DMS114 treated with DMSO at 0.1 percent for 48 hours (cell line): ENCODE measurements around the gene SPEF1.

Source experiments
- DNase-seq: peaks from one replicate; lab custom pipeline; 2025; ENCODE audit not compliant: unreplicated experiment; lab: John Stamatoyannopoulos, UW

SPEF1 gene

DNA sequence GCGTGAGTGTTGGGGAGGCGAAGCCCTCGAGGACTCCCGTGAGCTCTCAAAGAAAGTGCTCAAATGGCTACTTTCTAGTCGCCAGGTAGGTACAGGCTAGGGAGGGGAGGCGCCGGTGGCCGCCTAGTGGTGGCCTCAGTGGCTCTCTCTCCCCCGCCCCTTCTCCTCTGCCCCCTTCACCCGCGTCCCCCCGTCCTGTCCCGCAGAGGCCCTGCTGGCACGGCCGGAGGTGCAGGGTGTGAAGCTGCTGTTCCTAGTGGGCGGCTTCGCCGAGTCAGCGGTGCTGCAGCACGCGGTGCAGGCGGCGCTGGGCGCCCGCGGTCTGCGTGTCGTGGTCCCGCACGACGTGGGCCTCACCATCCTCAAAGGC is 30.0 kb downstream of the SPEF1 start:
- DNase-seq: no peak

DNA sequence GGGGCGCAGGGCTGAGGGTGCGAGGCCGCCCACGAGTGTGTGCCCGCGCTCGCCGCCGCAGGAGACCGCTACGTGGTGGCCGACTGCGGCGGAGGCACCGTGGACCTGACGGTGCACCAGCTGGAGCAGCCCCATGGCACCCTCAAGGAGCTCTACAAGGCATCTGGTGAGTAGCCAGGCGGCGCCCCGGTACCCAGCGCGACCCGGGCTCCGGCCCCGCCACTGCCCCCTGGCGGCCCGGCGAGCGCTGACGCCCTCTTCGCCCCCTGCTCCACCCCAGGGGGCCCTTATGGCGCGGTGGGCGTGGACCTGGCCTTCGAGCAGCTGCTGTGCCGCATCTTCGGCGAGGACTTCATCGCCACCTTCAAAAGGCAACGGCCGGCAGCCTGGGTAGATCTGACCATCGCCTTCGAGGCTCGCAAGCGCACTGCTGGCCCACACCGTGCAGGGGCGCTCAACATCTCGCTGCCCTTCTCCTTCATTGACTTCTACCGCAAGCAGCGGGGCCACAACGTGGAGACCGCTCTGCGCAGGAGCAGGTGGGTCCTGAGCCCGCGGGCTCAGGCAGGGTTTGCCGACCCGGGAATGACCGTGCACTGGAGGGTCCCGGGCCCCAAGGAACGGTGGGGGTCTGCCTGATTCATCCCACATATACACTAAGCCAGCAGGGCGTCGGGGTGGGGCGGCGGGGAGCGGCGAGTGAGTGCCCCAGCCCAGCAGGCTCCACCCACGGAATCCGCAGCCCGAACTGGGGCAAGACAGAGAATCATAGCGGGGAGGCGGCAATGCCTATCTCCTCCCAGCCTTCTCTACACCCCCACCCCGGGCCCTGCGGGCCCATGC is 31.3 kb downstream of the SPEF1 start:
- no peak for DNase-seq

DNA sequence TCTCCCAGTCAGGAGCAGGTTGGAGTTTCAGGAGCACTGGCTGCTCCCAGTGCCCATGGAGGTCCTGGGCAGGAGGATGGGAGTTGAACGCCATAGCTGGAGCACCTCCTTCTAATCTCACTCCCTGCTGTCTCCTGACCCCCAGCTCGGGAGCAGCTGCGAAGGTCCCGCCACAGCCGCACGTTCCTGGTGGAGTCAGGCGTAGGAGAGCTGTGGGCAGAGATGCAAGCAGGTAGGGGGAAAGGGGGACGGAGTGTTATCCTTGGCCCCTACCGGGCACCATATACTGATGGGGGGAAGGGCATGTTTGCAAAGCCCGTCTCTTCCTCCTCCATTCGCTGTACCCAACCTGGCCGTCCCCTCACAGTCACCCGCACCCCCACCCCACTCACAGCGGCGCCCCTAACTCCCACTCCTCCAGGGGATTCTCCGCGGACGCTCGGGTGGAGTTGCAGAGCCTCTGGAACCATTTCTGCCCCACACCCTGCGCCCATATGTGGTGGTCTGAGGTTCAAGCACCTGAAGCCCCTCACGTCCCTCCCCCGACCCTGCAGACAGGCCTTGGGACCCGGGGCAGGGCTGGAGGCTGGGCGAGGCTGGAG is 32.1 kb downstream of the SPEF1 start:
- DNase-seq: no peak

DNA sequence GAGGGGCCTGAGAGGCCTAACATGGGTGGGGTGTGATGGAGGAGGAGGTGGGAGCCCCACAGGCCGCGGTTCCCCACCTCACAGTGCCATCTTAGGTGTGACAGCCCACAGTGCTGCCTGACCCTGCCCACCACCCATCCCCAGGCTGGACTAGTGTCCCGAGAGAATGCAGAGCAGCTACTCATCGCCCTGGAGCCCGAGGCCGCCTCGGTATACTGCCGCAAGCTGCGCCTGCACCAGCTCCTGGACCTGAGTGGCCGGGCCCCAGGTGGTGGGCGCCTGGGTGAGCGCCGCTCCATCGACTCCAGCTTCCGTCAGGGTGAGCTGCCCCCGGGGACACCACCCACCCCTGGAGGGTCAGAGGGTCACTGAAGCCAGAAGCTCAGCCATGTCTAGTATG is 33.2 kb downstream of the SPEF1 start:
- no peak for DNase-seq

DNA sequence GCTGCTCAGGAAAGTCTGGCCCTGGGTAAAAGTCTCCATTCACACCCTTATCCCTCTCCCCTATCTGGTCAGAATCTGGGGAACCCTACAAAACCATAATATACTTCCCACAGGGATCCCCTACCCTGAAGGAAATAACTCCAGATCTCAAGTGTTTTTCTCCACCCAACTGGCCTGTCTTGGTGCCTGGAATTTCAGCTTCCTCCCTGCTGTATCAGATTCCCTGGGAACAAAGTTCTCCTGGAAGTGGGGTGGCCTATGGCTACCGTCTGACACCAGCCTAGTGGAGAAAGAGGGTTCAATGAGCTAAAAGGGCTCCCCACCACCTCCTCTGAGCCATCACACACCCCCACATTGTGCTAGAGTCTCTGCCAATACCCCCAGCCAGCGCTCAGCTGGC is 33.8 kb downstream of the SPEF1 start:
- DNase-seq: no peak

DNA sequence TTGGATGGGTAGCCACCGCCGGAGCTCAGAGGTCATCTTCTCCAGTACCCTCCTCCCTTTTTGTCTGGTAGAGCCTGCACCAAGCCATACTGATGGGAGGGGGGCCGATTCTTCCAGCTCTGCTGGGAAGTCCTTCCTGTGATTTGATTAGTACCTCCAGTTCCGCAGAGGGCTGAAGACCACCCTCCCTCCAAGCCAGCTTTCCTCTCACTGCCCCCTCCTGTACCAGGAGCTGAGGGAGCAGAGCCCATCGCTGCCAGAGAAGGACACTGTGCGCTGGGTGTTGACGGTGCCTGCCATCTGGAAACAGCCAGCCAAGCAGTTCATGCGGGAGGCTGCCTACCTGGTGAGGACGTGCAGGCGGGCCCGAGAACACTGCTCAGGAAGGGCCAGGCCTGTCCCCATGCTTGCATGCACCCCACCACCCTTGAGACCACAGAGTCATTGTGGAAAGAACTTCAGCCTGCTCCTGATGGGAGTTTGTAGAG is 35.5 kb downstream of the SPEF1 start:
- DNase-seq: no peak

DNA sequence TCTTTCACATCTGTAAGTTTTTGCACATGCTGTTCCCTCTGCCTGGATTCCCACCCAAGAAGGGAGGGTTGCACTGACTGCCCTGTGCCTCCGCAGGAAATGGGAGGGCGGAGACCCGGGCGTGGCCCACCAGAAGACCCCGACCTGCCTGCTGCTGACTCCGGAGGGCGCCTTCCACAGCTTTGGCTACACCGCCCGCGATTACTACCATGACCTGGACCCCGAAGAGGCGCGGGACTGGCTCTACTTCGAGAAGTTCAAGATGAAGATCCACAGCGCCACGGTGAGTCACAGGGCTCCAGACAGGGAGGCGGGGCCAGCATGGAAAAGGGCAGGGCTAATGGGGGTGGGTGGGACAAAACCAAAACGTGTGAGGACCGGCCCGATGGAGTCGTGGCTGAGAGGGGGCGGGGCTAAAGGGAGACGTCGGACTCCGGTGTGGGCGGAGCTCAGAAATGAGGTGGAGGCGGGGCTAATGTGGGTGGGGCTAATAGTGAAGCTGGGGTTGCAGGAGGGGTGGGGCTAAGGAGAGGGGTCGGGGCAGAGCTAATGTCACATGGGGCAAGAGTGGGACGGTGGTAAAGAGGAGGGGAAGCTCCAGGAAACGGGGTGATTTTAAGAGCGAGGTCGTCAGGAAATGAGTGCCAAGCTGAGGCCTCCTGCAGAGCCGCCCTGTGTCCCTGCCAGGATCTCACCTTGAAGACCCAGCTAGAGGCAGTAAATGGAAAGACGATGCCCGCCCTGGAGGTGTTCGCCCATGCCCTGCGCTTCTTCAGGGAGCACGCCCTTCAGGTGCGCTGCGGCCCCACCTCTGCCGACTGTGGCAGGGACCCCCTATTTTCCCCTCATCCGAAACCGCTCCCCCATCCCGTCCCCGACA is 36.2 kb downstream of the SPEF1 start:
- peak; percentile 61 for DNase-seq

DNA sequence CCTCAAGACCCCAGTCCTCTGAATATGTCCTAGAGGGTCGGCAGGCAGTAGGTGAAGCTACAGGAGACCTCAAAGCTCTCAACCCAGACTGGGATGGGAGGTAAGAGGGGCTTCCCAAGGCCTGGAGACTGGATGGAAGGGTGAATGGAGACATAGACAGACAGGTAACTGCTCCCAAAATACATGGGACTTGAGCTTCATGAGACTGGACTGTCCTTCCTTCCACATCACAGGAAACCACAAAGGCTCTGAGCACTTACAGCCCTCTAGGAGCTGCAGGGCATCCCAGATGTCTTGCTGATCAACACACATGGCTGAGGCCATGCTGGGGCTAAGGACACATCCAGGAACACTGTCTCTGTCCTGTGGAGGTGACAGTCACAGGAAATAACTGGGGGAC is 37.2 kb downstream of the SPEF1 start:
- DNase-seq: no peak

DNA sequence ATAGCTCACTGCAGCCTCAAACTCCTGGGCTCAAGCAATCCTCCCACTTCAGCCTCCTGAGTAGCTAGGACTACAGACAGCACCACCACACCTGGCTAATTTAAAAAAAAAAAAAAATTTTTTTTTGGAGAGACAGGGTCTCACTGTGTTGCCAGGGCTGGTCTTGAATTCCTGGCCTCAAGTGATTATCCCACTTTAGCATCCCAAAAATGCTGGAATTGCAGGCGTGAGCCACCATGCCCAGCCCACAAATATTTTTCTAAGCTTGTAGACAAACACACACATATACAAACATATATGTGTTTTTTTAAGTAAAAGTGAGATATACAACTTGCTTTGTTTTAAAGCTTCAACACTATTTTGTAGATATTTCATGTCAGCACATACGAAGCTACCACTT is 38.0 kb downstream of the SPEF1 start:
- no peak for DNase-seq

DNA sequence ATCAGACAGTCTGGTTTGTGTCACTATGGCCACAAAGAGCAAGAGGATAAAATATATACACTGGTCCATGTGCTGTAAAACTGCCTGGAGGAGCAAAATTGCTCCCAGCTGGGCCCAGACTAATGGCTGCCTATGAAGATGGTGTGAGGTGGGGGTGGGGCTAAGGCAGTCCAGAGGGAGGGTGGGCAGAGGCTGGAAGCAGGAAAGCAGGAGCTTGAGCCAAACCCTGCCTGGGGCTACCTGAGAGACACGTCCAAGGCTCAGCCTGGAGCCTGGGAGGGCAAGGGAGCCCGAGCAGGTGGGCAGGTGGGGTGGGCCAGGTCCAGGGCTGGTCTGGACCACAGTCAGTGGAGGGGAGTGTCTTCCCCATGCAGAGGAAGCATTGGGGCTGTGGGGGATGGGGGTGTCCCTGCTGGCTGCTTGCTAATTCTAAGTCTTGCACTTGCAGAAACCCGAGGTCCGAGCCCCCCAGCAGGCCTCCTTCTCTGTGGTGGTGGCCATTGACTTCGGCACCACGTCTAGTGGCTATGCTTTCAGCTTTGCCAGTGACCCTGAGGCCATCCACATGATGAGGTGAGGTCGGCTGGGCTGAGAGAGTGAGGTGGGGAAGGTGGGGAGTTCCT is 39.3 kb downstream of the SPEF1 start:
- DNase-seq: no peak

DNA sequence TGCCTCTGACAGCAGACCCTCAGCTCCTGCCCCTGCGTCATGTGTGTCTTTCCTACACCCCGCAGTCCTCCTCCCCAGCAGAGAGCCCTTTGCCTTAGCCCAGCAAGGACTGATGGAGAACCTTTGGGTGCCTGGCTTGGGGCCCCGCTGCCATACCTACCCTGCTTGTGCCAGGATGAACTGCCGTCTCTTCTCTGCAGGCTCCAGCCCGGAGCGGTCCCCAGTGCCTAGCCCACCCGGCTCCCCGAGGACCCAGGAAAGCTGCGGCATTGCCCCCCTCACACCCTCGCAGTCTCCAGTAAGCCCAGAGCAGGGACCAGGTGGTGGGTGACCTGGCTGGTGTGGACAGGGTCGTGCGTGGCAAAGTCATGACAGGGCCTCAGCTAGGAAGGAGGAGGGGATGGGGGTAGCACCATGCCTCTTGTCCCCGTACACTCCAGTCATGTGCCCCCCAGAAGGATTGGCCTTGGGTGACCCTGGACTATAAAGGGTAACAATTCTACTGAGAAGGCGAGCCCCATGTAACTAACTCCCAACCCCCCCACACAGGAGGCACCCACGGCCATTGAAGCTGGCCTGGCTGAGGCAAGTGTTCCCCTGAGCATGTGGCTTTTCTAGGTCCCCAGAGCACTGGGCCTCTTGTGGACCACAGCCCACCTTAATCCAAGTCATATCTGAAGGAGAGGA is 40.5 kb downstream of the SPEF1 start:
- DNase-seq: no peak

DNA sequence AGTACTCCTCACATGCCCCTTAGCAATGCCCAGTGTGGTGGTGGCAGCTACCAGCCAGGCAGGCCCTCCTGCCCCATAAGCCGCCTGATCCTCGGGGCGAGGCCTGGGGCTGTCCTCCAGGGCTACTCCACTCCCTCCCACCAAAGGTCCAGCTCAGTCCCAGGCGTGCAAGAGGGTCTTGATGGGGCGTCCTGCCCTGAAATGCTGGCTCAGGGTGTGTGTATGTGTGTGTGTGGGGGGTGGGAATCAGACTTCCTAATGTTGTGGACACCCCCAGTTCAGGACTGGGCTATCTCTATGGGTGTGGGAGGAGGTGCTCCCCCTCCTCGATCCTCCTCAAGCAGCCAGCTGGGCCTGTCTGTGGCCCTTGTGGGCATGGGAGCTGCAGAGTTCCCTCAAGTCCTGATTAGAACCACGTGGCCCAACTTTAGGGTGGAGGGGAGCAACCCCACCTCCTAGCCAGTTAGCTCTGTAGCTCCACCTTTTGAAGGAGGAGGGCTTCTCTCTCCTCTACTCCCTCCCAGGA is 41.3 kb downstream of the SPEF1 start:
- no peak for DNase-seq

DNA sequence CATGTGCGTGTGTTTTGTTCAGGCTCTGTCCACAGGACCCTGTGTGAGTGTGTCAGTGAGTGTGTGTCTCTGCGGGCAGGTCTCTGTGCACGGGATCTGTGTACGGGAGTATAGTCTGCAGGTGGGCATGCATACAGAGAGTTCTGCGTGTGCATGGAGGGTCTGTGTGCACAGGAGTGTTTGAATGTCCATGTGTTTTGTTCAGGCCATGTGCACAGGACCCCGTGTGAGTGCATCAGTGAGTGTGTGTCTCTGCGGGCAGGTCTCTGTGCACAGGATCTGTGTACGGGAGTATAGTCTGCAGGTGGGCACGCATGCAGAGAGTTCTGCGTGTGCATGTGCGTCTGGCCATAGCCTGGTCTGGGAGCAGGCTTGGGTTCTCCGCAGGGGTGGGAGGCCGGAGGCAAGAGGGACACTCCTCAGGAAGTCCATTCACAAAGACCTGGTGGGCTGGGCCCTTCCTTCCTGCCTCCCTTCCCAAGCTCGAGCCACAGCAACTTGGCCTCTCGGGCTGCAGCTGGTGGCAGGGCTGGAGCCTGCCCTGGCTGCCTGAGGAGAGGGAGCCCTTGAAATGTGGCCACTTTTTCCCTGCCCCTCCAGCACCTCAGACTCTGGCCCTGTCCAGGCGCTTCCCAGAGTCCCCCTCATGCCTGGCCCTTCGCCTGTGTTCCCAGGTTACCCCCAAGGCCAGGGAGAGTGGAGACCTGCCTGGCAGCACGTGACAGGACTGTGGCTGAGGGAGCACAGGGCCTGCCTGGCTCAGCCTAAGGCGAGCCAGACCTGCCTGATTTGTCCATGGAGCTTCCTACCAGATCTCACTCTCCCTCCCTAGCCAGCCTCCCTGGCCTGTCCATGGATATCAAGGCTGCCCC is 42.0 kb downstream of the SPEF1 start:
- no peak for DNase-seq

DNA sequence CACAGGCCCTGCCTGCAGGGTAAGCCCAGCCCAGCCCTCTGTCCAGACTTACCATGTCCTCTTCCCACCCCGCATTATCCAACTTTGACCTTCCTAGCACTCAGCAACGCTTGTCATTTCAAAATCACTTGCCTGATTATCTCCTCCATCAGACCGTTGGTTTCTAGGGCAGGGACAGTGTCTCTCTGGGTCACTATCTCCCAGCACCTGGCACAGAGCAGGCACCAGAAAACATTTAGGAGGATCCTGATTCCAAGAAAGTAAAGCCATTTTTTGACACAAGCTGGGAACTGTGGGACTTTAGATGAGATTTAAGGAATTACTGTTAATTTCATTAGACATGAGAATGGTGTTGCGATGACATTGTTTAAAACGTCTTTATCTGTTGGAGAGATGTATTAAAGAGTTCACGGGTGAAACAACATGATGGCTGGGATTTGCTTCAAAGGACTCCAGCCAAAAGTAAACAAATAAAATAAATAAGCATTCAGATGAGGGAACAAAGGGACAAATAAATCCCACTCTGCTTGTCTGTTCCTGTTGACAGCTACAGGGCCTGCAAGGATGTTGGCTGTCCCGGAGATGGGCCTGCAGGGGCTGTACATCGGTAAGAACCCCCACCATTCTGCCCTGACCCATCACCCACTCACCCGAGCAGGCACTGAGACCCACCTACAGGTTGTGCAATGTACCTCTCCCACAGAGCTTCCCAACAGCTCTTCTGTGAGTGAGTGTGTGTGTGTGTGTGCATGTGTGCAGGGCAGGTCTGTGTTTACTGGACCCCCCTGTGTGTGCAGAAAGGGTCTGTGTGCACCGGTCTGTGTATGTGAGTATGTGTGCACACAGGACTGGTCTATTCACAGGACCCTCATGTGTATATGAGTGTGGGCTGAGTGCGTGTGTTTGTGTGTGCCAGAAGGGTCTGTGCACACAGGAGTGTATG is 42.9 kb downstream of the SPEF1 start:
- DNase-seq: no peak

DNA sequence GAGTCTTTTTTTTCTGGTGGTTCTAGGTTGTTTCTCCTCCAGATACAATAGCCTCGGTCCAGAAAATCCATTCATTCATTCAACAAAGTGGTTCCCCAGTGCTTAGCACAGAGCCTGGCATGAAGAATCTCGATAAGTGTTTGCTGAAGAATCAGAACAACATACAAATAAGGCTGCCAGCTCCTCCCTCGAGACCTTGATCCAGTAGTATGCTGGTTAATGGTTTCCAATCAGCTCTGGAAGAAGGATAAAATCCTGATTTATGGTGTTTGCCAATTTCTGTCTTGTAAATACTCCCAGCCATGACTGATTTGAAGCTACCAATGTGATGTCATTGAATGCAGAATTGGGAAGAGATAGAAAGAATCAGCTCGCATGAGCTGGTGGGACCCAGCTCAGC is 45.5 kb downstream of the SPEF1 start:
- DNase-seq: no peak

DNA sequence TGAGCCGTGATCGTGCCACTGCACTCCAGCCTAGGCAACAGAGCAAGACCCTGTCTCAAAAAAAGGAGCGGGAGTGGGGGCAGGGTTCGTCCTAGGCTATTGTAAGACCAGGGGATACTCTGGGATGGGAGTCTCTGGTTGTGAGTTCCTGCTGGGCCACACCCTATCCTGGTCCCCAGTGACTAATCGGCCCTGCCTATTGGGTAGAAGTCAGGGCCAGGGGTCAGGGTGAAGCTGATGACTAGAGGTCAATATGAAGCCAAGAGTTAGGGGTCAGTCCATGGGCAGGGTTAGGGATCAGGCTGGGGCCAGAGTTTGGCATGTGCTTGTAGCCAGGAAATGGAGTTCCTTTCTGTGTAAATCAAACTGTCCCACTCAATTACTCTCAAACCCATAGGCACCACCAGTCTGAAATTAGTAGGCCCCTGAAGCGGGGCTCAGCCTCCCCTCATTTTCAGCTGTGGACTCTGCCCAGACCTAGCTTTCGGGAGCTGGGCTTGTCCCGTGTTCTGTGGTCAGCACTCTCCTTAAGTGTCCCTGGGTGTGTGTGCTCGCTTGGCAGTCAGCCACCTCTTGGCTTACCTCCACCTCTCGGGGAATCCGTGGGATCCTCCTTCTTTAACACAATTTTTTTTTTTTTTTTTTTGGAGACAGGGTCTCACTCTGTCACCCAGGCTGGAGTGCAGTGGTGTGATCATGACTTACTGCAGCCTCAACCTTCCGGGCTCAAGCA is 47.0 kb downstream of the SPEF1 start:
- DNase-seq: no peak

DNA sequence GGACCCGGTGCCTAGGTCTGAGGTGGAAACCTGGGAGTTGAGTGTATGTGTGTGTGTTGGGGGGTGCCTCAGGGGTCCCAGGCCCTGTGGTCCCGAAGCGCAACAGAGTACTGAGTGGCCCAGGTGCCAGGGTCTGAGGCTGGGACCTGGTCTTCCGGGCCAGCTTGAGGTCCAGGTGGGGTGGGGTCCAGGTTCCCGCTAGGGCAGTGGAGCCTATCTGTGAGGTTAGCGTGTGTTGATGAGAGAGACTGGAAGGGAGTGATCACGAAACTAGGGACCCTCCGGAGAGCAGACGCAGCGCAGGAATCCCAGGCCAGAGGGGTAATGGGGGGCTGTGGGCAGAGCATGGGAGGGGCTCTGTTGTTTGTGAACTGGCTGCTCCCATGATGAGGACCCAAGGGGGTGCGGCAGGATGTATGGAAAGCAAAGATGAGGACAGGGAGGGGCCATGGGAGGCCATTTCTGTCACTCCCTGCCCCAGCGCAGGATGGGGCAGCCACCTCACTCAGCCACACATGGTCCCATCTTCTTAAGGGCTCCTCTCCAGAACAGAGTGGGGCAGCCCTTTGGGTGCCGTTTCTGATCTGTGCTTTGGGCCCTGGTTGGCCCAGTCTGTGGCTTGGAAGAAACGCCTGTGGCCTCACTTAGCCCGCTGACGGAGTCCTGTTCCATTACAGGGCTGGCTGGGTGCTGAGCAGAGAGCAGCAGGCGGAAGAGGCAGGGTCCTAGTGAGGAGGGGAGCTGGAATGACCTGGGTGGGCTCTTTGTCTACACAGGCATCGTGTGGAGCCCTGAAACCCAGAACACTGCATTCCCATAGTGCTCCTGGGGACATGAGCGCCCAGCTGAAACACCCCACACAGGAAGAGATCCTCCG is 47.9 kb downstream of the SPEF1 start:
- DNase-seq: no peak
